ENCODE measurements around the gene DHX30.

DNA sequence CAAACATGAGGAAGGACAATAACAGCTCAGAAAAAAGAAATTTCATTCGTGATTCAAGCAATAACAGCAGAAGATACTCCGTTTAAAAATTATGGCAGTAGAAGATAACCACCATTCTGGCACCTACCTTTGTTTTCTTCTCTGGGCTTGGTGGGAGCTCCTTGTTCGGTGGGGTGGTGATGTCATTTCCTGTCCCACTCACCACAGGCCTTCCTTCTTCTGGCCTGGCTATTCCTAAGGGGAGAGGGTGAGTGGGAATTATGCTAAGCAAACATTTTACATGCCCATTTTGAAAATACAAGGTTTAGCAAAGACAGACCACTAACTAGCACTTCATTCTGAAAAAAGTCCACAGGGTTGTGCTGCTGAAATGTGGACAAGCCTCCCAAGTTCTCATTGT, 74.4 kb downstream of the DHX30 start:
- TF ChIP-seq, protein P1, sequence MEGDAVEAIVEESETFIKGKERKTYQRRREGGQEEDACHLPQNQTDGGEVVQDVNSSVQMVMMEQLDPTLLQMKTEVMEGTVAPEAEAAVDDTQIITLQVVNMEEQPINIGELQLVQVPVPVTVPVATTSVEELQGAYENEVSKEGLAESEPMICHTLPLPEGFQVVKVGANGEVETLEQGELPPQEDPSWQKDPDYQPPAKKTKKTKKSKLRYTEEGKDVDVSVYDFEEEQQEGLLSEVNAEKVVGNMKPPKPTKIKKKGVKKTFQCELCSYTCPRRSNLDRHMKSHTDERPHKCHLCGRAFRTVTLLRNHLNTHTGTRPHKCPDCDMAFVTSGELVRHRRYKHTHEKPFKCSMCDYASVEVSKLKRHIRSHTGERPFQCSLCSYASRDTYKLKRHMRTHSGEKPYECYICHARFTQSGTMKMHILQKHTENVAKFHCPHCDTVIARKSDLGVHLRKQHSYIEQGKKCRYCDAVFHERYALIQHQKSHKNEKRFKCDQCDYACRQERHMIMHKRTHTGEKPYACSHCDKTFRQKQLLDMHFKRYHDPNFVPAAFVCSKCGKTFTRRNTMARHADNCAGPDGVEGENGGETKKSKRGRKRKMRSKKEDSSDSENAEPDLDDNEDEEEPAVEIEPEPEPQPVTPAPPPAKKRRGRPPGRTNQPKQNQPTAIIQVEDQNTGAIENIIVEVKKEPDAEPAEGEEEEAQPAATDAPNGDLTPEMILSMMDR (IDR thresholded peaks at IDR 0.05), result no peak
- no peak for TF ChIP-seq EZH2phosphoT487 (IDR thresholded peaks at IDR 0.05)
- no peak for TF ChIP-seq EZH2 (IDR thresholded peaks at IDR 0.05)

Data from neural progenitor cell (in vitro differentiated cells).